ENCODE results near the gene DNTTIP2.
A peak's percentile ranks its signal among the peaks of the same experiment; 100 is the strongest.

Gene DNTTIP2

GRCh38 chr1:93888900-93889299 lies 9.9 kb upstream of the DNTTIP2 start:
- TF ChIP-seq CTCF (IDR thresholded peaks at IDR 0.05; ENCODE audit: low read depth, low read length) (no peak), POLR2A (IDR thresholded peaks at IDR 0.05; ENCODE audit: extremely low read depth, insufficient read length) (no peak), MAX (IDR thresholded peaks at IDR 0.05; ENCODE audit: low read depth, low read length) (no peak), MYC (IDR thresholded peaks at IDR 0.05; ENCODE audit: low read depth, low read length) (no peak)
- no peak for DNase-seq (ENCODE audit: low read depth)
- H3K4me3 ChIP-seq (ENCODE audit: low read depth, low read length): no peak overlapping the region

- DNase-seq (ENCODE audit: low read depth): no peak
- TF ChIP-seq POLR2A (IDR thresholded peaks at IDR 0.05; ENCODE audit: extremely low read depth, insufficient read length) (no peak), MYC (IDR thresholded peaks at IDR 0.05; ENCODE audit: low read depth, low read length) (no peak), MAX (IDR thresholded peaks at IDR 0.05; ENCODE audit: low read depth, low read length) (no peak), CTCF (IDR thresholded peaks at IDR 0.05; ENCODE audit: low read depth, low read length) (no peak)
- no peak overlapping the region for H3K4me3 ChIP-seq (ENCODE audit: low read depth, low read length)
These were observed 3.3 kb upstream of the DNTTIP2 start for GRCh38 chr1:93882269-93882668.

GRCh38 chr1:93880731-93881130 lies 1.7 kb upstream of the DNTTIP2 start:
- no peak for DNase-seq (ENCODE audit: low read depth)
- TF ChIP-seq MAX (IDR thresholded peaks at IDR 0.05; ENCODE audit: low read depth, low read length) (no peak), CTCF (IDR thresholded peaks at IDR 0.05; ENCODE audit: low read depth, low read length) (no peak), MYC (IDR thresholded peaks at IDR 0.05; ENCODE audit: low read depth, low read length) (no peak), POLR2A (IDR thresholded peaks at IDR 0.05; ENCODE audit: extremely low read depth, insufficient read length) (no peak)
- H3K4me3 ChIP-seq (ENCODE audit: low read depth, low read length): no peak overlapping the region

- peak; percentile 60 for DNase-seq (ENCODE audit: low read depth)
- peak overlapping the region; percentile 89 for H3K4me3 ChIP-seq (ENCODE audit: low read depth, low read length)
- TF ChIP-seq MYC (IDR thresholded peaks at IDR 0.05; ENCODE audit: low read depth, low read length): peak; percentile 33; the same call in 1 of the 2 replicates
- peak; percentile 42; the same call in 1 of the 2 replicates for TF ChIP-seq MAX (IDR thresholded peaks at IDR 0.05; ENCODE audit: low read depth, low read length)
- TF ChIP-seq CTCF (IDR thresholded peaks at IDR 0.05; ENCODE audit: low read depth, low read length): no peak
- TF ChIP-seq POLR2A (IDR thresholded peaks at IDR 0.05; ENCODE audit: extremely low read depth, insufficient read length): no peak
These were observed 511 bp downstream of the DNTTIP2 start for GRCh38 chr1:93878501-93878888.

- no peak for DNase-seq (ENCODE audit: low read depth)
- peak overlapping the region; percentile 89 for H3K4me3 ChIP-seq (ENCODE audit: low read depth, low read length)
- TF ChIP-seq MAX (IDR thresholded peaks at IDR 0.05; ENCODE audit: low read depth, low read length) (no peak), MYC (IDR thresholded peaks at IDR 0.05; ENCODE audit: low read depth, low read length) (no peak), CTCF (IDR thresholded peaks at IDR 0.05; ENCODE audit: low read depth, low read length) (no peak), POLR2A (IDR thresholded peaks at IDR 0.05; ENCODE audit: extremely low read depth, insufficient read length) (no peak)
These were observed 1.5 kb downstream of the DNTTIP2 start for GRCh38 chr1:93877529-93877928.

GRCh38 chr1:93876244-93876643 lies 2.8 kb downstream of the DNTTIP2 start:
- TF ChIP-seq POLR2A (IDR thresholded peaks at IDR 0.05; ENCODE audit: extremely low read depth, insufficient read length) (no peak), MYC (IDR thresholded peaks at IDR 0.05; ENCODE audit: low read depth, low read length) (no peak), CTCF (IDR thresholded peaks at IDR 0.05; ENCODE audit: low read depth, low read length) (no peak), MAX (IDR thresholded peaks at IDR 0.05; ENCODE audit: low read depth, low read length) (no peak)
- DNase-seq (ENCODE audit: low read depth): no peak
- H3K4me3 ChIP-seq (ENCODE audit: low read depth, low read length): peak overlapping the region; percentile 35

Measured in NB4 (cell line).